UCSD-AML1 (cell line): ENCODE data around the gene SSH3.

Experiments used
- DNase-seq: peaks from one replicate; lab custom pipeline; 2025; ENCODE audit not compliant: unreplicated experiment; lab: John Stamatoyannopoulos, UW

SSH3 gene

GRCh38 chr11:67278939-67279588 lies 24.3 kb upstream of the SSH3 start:
- DNase-seq: no peak

GRCh38 chr11:67279589-67280340 lies 23.6 kb upstream of the SSH3 start:
- no peak for DNase-seq

- peak; percentile 69 for DNase-seq
These were observed 23.0 kb upstream of the SSH3 start for GRCh38 chr11:67280341-67280787.

GRCh38 chr11:67280788-67281551 lies 22.4 kb upstream of the SSH3 start:
- no peak for DNase-seq

- no peak for DNase-seq
These were observed 21.7 kb upstream of the SSH3 start for GRCh38 chr11:67281552-67282150.

- no peak for DNase-seq
These were observed 21.0 kb upstream of the SSH3 start for GRCh38 chr11:67282155-67282875.

GRCh38 chr11:67282876-67283371 lies 20.4 kb upstream of the SSH3 start:
- DNase-seq: no peak

GRCh38 chr11:67283481-67283963 lies 19.8 kb upstream of the SSH3 start:
- DNase-seq: no peak

GRCh38 chr11:67284811-67285540 lies 18.4 kb upstream of the SSH3 start:
- DNase-seq: no peak

- DNase-seq: no peak
These were observed 17.5 kb upstream of the SSH3 start for GRCh38 chr11:67285541-67286498.

- DNase-seq: peak; percentile 70
These were observed 16.6 kb upstream of the SSH3 start for GRCh38 chr11:67286621-67287333.

- DNase-seq: peak; percentile 70
These were observed 15.8 kb upstream of the SSH3 start for GRCh38 chr11:67287355-67288197.

GRCh38 chr11:67288198-67288451 lies 15.2 kb upstream of the SSH3 start:
- DNase-seq: no peak

GRCh38 chr11:67288452-67289225 lies 14.7 kb upstream of the SSH3 start:
- DNase-seq: peak; percentile 96

GRCh38 chr11:67289226-67289650 lies 14.1 kb upstream of the SSH3 start, which contains the start of gene ANKRD13D:
ANKRD13D (plus strand) TSS chr11:67289303; CDS start chr11:67289461, 158 bp downstream.
- no peak for DNase-seq
